NT2/D1 (cell line): ENCODE results near the gene MYL9.

Source experiments
- YY1 ChIP-seq: IDR thresholded peaks from 2 replicates; pipeline ENCODE4 v1.6.1; 2011; ENCODE audit not compliant: insufficient read length, insufficient read depth
- ZNF274 ChIP-seq: IDR thresholded peaks from 2 replicates; pipeline ENCODE4 v1.6.1; 2011; ENCODE audit warnings: mild to moderate bottlenecking, low read depth, low read length

DNA sequence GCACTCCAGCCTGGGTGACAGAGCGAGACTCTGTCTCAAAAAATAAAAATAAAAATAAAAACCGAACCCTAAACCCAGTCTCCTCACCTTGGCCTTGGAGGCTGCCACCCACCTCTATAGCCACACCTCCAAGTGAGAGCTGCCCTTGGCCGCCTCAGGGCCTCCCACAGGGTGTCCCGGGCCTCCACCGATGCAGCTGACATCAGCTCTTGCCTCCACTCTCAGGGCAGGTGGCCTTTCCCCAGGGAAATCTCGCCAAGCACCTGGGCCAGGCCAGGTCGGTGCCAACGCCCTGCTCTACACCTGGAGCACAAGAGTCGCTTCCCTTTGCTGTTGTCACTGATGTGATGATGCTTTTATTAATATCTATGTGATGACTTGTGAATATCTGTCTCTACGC is 8.9 kb upstream of the MYL9 start:
- TF ChIP-seq ZNF274 (no peak), YY1 (no peak)
